Karpas-422 (cell line): ENCODE measurements around the gene SIX6. TPM values are rescaled to one million over a fixed set of nuclear protein-coding genes. Genes with fewer than 3 reads are reported as not detected.
"Not testable (repeated sequence)": the region's sequence is repeated elsewhere in the genome, so short reads cannot be mapped to it uniquely, and the experiment has no call there.

Source experiments
- DNase-seq: peaks from one replicate; pipeline ENCODE4 v3.0.0-alpha.2; 2015
- H2AFZ ChIP-seq: fragments of 200-600 bp; sonication (generic); 2 replicates; pipeline ENCODE4 v1.6.1; 2014; ENCODE audit warnings: antibody characterized with exemption, low read length, mixed read lengths
- H3K27ac ChIP-seq: fragments of 200-600 bp; sonication (generic); 2 replicates; pipeline ENCODE4 v1.5.1; 2014; ENCODE audit warnings: mild to moderate bottlenecking, low read length, moderate library complexity
- H3K27me3 ChIP-seq: fragments of 200-600 bp; sonication (generic); 2 replicates; pipeline ENCODE4 v1.6.1; 2014; ENCODE audit warnings: low read length, mixed read lengths
- H3K36me3 ChIP-seq: fragments of 200-600 bp; sonication (generic); 2 replicates; pipeline ENCODE4 v1.6.1; 2014; ENCODE audit warnings: low read length, mixed read lengths; ENCODE audit not compliant: insufficient read depth
- H3K4me1 ChIP-seq: fragments of 200-600 bp; sonication (generic); 2 replicates; pipeline ENCODE4 v1.6.1; 2014; ENCODE audit warnings: mild to moderate bottlenecking, low read length, mixed read lengths
- H3K4me2 ChIP-seq: fragments of 200-600 bp; sonication (generic); 2 replicates; pipeline ENCODE4 v1.6.1; 2014; ENCODE audit warnings: low read length, low read depth, mild to moderate bottlenecking; ENCODE audit not compliant: poor library complexity, severe bottlenecking
- H3K4me3 ChIP-seq: fragments of 200-600 bp; sonication (generic); 2 replicates; pipeline ENCODE4 v1.5.1; 2014; ENCODE audit warnings: mild to moderate bottlenecking, antibody characterized with exemption, low read length, mixed read lengths
- H3K79me2 ChIP-seq: fragments of 200-600 bp; sonication (generic); 2 replicates; pipeline ENCODE4 v1.6.1; 2014; ENCODE audit warnings: mild to moderate bottlenecking, low read length, mixed read lengths
- H3K9ac ChIP-seq: fragments of 200-600 bp; sonication (generic); 2 replicates; pipeline ENCODE4 v1.6.0; 2014; ENCODE audit warnings: low read length
- H3K9me2 ChIP-seq: fragments of 200-600 bp; sonication (generic), shearing (Covaris generic); replicated peaks from 2 replicates; pipeline ENCODE4 v1.6.0; 2014; ENCODE audit warnings: mild to moderate bottlenecking, low read length, moderate library complexity; ENCODE audit not compliant: insufficient read depth
- H3K9me3 ChIP-seq: fragments of 300-700, 200-600 bp; sonication (generic); 2 replicates; pipeline ENCODE4 v1.6.1; 2014; ENCODE audit warnings: low read length, mixed read lengths
- H4K20me1 ChIP-seq: fragments of 200-600 bp; sonication (generic); 2 replicates; pipeline ENCODE4 v1.6.1; 2014; ENCODE audit warnings: mild to moderate bottlenecking, antibody characterized with exemption, low read length, low read depth; ENCODE audit not compliant: insufficient read depth
- total RNA-seq: library from RNA; depleted of rRNA; stranded (reverse); fragments of >200 nt; shearing (Covaris generic); gene quantifications from 2 replicates; pipeline ENCODE4 v1.2.3, GENCODE V29; 2014; ENCODE audit warnings: low replicate concordance; rRNA removed

The SIX6 gene
- not detected in 2 replicates for total RNA-seq

DNA sequence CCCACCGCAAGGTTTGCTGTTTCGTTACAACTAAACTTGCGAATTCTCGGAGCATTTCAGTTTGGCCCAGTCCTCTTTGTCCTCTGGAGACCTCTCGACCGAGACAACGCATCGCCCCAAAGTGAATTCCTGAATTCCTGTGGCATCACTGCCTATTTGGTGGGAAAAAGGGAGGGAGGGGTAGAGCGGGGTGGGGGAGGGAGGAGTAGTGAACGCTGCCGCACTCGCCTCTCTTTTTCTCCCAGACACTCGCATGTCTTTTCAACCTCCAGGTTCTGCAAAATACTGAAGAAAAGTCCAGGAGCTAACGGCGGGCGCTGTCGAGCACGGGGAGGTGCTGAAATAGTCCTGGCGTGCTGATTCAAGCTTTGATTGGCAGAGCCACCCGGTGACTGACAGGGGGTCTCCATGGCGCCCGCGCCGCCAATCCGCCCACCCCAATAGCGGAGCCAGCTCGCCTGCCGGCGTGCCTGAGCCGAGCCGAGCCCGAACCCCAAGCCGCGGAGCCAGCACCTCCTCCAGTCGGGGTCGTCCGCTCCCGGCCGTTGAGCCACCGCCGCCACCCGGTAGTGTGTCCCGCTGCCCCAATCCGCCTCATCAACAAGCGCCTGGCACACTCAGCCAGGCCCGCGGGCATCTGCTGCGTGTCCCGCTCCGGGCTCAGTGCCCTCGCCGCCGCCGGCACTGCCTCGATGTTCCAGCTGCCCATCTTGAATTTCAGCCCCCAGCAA lies at the start of gene SIX6:
SIX6 (plus strand) TSS at position 440 of the 731 bp plus-strand sequence; CDS start at position 693, 253 bp downstream.
- H3K27ac ChIP-seq = no peak within 1 kb of the TSS
- H4K20me1 ChIP-seq = no peaks in the 10 kb centered on the region
- H3K4me1 ChIP-seq = no peaks in the 10 kb centered on the region
- no peaks in the 10 kb centered on the region for H3K79me2 ChIP-seq
- no peaks in the 10 kb centered on the region for H3K36me3 ChIP-seq
- no peak within 1 kb of the TSS for H3K4me2 ChIP-seq
- no peaks in the 10 kb centered on the region for H3K9me2 ChIP-seq
- no peak within 1 kb of the TSS for H3K9ac ChIP-seq
- H3K4me3 ChIP-seq = no peak within 1 kb of the TSS
- H3K27me3 ChIP-seq = no peaks in the 10 kb centered on the region
- DNase-seq = no peak
- H3K9me3 ChIP-seq = no peaks in the 10 kb centered on the region
- no peak within 1 kb of the TSS for H2AFZ ChIP-seq

DNA sequence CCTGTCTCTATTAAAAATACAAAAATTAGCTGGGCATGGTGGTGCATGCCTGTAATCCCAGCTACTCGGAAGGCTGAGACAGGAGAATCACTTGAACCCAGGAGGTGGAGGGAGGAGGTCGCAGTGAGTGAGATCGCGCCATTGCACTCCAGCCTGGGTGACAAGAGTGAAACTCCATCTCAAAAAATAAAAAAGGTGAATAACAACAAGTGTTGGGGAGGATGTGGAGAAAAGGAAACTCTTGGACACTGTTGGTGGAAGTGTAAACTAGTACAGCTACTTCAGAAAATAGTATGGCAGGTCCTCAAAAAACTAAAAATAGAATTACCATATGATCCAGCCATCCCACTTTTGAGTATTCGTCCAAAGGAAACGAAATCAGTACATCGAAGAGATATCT lies 28.7 kb upstream of the SIX6 start:
- H3K27me3 ChIP-seq, H3K9ac ChIP-seq, H3K4me3 ChIP-seq, H3K4me2 ChIP-seq, H3K27ac ChIP-seq, H2AFZ ChIP-seq, H3K36me3 ChIP-seq, H3K79me2 ChIP-seq, H3K4me1 ChIP-seq, H3K9me3 ChIP-seq, H3K9me2 ChIP-seq, DNase-seq, H4K20me1 ChIP-seq: not testable (repeated sequence)

GRCh38 chr14:60482743-60483142 lies 26.2 kb upstream of the SIX6 start:
- Histone ChIP-seq H2AFZ (no peak overlapping the region), H3K4me3 (no peak overlapping the region), H3K36me3 (no peaks in the 10 kb centered on the region), H3K9me2 (no peaks in the 10 kb centered on the region), H3K9me3 (no peaks in the 10 kb centered on the region), H3K27ac (no peak overlapping the region), H3K9ac (no peak overlapping the region), H3K27me3 (no peaks in the 10 kb centered on the region), H3K4me2 (no peak overlapping the region), H4K20me1 (no peaks in the 10 kb centered on the region), H3K4me1 (no peaks in the 10 kb centered on the region), H3K79me2 (no peaks in the 10 kb centered on the region)
- no peak for DNase-seq

DNA sequence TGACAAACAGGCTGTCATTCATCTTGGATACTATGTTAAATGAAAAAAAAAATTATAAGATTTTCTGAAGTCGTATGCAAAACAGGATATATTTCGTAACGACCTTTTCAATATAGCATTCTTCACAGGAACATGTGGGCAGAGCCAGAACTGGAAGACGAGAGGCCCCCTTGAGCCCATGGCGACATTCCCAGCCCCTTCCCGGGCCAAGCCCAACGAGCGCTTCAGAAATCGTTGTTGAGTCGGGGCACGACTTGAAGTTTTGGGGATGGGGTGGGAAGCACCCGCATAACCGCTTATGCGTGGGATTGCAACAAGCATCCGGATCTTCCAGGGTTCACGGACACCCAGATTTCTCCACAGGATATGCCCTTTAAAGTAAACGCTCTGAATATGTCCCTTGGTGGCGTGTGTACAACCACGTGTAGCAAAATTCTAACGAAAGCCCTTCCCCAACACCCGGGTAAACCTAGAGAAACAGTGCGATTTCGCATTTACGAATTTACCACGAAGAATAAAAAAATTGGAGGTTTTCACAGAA lies 23.8 kb upstream of the SIX6 start:
- H3K9ac ChIP-seq = no peak overlapping the region

DNA sequence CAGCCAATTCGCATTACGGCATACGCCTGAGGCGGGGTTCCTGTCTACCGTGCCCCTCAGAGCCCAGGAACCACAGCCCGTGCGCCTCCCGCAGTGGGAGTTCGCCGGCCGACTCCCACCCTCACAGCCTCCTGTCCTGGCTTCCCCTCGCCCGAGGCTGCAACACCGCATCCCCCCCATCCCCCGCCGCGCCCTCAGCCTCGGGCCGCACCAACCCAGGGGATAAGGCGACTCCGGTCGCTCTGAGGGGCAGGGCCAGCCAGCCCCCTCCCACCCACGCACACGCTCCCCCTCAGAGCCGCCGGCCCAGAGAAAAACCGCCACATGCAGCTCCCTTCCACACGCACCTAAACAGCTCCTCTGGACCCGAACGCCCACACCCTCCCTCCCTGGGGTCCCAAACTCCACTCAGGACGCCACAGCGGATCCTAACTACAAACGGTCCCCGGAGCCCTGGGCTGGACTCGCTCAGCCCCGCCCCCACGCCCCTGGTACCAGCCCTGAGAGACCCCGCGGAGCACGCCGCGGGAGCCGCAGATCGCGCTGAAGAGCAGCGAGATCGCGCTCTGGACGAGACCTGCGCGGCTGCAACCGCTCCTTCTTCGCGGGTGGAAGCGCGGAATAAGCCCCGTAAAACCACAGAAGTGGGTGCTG lies 23.2 kb upstream of the SIX6 start, which contains the start of gene C14orf39:
C14orf39 (minus strand) TSS at position 466 of the 654 bp plus-strand sequence. CDS start 985 bp downstream, outside the sequence.
- Histone ChIP-seq H3K27ac (no peak within 1 kb of the TSS), H4K20me1 (no peaks in the 10 kb centered on the region), H3K27me3 (no peaks in the 10 kb centered on the region), H3K9me2 (no peaks in the 10 kb centered on the region), H3K4me1 (no peaks in the 10 kb centered on the region), H3K9ac (no peak within 1 kb of the TSS), H3K9me3 (no peaks in the 10 kb centered on the region), H3K79me2 (no peaks in the 10 kb centered on the region), H3K4me3 (no peak within 1 kb of the TSS), H2AFZ (no peak within 1 kb of the TSS), H3K4me2 (no peak within 1 kb of the TSS), H3K36me3 (no peaks in the 10 kb centered on the region)
- DNase-seq = no peak

More for the DNA sequence above, 23.8 kb upstream of the SIX6 start:
- Histone ChIP-seq H3K4me3 (no peak overlapping the region), H3K36me3 (no peaks in the 10 kb centered on the region), H3K9me2 (no peaks in the 10 kb centered on the region), H2AFZ (no peak overlapping the region), H3K4me2 (no peak overlapping the region), H4K20me1 (no peaks in the 10 kb centered on the region), H3K4me1 (no peaks in the 10 kb centered on the region), H3K9me3 (no peaks in the 10 kb centered on the region), H3K27ac (no peak overlapping the region), H3K79me2 (no peaks in the 10 kb centered on the region), H3K27me3 (no peaks in the 10 kb centered on the region)
- no peak for DNase-seq

GRCh38 chr14:60487211-60487610 lies 21.7 kb upstream of the SIX6 start:
- Histone ChIP-seq H3K27ac (no peak overlapping the region), H3K4me3 (no peak overlapping the region), H3K4me1 (no peaks in the 10 kb centered on the region), H2AFZ (no peak overlapping the region), H3K36me3 (no peaks in the 10 kb centered on the region), H3K4me2 (no peak overlapping the region), H3K79me2 (no peaks in the 10 kb centered on the region), H3K27me3 (no peaks in the 10 kb centered on the region), H3K9me2 (no peaks in the 10 kb centered on the region), H3K9me3 (no peaks in the 10 kb centered on the region), H4K20me1 (no peaks in the 10 kb centered on the region), H3K9ac (no peak overlapping the region)
- no peak for DNase-seq

- Histone ChIP-seq H3K4me3 (no peak overlapping the region), H3K27ac (no peak overlapping the region), H3K27me3 (no peaks in the 10 kb centered on the region), H3K9ac (no peak overlapping the region), H3K9me2 (no peaks in the 10 kb centered on the region), H3K4me1 (no peaks in the 10 kb centered on the region), H2AFZ (no peak overlapping the region), H3K36me3 (no peaks in the 10 kb centered on the region), H3K79me2 (no peaks in the 10 kb centered on the region), H3K4me2 (no peak overlapping the region), H3K9me3 (no peaks in the 10 kb centered on the region), H4K20me1 (no peaks in the 10 kb centered on the region)
- DNase-seq = no peak
These were observed 20.8 kb upstream of the SIX6 start for GRCh38 chr14:60488175-60488574.

GRCh38 chr14:60490270-60490669 lies 18.7 kb upstream of the SIX6 start:
- H3K27me3 ChIP-seq = no peaks in the 10 kb centered on the region
- no peaks in the 10 kb centered on the region for H3K79me2 ChIP-seq
- H3K27ac ChIP-seq = no peak overlapping the region
- H2AFZ ChIP-seq = no peak overlapping the region
- no peak overlapping the region for H3K4me2 ChIP-seq
- no peaks in the 10 kb centered on the region for H3K36me3 ChIP-seq
- H3K9me2 ChIP-seq = no peaks in the 10 kb centered on the region
- no peaks in the 10 kb centered on the region for H3K4me1 ChIP-seq
- H3K9ac ChIP-seq = no peak overlapping the region
- DNase-seq = no peak
- no peaks in the 10 kb centered on the region for H4K20me1 ChIP-seq
- H3K4me3 ChIP-seq = no peak overlapping the region
- H3K9me3 ChIP-seq = no peaks in the 10 kb centered on the region
